Mucosa of descending colon (tissue), 3 donors: ENCODE data around the gene C18orf63. TPM values are rescaled to one million over a fixed set of nuclear protein-coding genes. Genes with fewer than 3 reads are reported as not detected.

Source experiments
- ATAC-seq: fragments of 200-7000 bp; cut with Tn5 transposase; one replicate; pipeline ENCODE4 v1.9.1; 2020; ENCODE audit warnings: mild to moderate bottlenecking, moderate library complexity
- DNase-seq, 3 donors: peaks; one replicate each; pipeline ENCODE4 v3.0.0-alpha.2; 2020
- H3K36me3 ChIP-seq: fragments of 200-600 bp; one replicate; pipeline ENCODE4 v1.8.0; 2021; ENCODE audit warnings: low read depth, mild to moderate bottlenecking
- H3K4me1 ChIP-seq: fragments of 200-600 bp; one replicate; pipeline ENCODE4 v1.8.0; 2021; ENCODE audit warnings: low read depth, mild to moderate bottlenecking
- H3K4me3 ChIP-seq: fragments of 200-600 bp; one replicate; pipeline ENCODE4 v1.8.0; 2021; ENCODE audit warnings: mild to moderate bottlenecking
- H3K9me3 ChIP-seq: fragments of 200-600 bp; one replicate; pipeline ENCODE4 v1.8.0; 2021; ENCODE audit warnings: mild to moderate bottlenecking
- intact Hi-C, 2 donors: fragments of 100-400 bp; cut with DNase I in 1 of 2; cut with micrococcal nuclease in 1 of 2; formaldehyde crosslinking; loops; one replicate each; pipeline versions ENCODE4 v1.11.0 to v1.11.1; 2022; cut with DNase I, micrococcal nuclease
- total RNA-seq, 3 donors: library from RNA; stranded (reverse); fragmentation: NEBNext Ultra II Directional in 2 of 3; extraction: Animal tissue kit (Norgen Biotek cat#: 25700) in 2 of 3; gene quantifications; one replicate each; pipeline versions ENCODE4 v1.2.1 to v1.2.4, GENCODE V29; 2021 to 2023
- TF ChIP-seq, protein P1 (sequence below): fragments of 200-600 bp; IDR thresholded peaks from one replicate; pipeline ENCODE4 v1.8.0; 2022; ENCODE audit warnings: antibody characterized with exemption, mild to moderate bottlenecking
- donor health status: DM: no; HTN: no; CAD: no; lungs with moderate emphysema.
- donor health status: DM: no; HTN: no; CAD: no.
- donor health status: DM: no; HTN: yes; CAD: no.

Gene C18orf63
- total RNA-seq, 3 donors from 2014 or later, result not detected

DNA sequence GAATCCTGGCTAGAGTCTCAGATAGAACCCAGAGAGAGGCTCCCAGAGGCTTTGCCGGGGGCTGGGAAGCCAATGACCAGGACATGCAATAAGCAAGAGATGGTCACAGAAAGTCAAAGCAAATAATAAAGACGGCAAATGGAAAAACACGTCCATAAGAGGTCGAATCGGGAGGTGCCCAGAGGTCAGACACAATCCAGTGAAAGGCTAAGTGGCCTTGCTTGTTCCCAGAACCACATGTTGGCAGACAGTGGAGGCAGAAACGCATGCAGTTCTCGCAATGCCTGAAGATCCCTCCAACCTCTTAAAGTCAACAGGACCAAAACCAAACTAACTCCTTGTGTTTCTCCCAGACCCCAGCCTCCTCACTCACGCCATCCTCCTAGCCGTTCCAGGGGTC lies 26.9 kb upstream of the C18orf63 start:
- Histone ChIP-seq H3K36me3 (peaks cover 4% of the 10 kb centered on the region), H3K9me3 (no peaks in the 10 kb centered on the region), H3K4me1 (peaks cover 10% of the 10 kb centered on the region), H3K4me3 (no peak overlapping the region)
- TF ChIP-seq, protein P1, sequence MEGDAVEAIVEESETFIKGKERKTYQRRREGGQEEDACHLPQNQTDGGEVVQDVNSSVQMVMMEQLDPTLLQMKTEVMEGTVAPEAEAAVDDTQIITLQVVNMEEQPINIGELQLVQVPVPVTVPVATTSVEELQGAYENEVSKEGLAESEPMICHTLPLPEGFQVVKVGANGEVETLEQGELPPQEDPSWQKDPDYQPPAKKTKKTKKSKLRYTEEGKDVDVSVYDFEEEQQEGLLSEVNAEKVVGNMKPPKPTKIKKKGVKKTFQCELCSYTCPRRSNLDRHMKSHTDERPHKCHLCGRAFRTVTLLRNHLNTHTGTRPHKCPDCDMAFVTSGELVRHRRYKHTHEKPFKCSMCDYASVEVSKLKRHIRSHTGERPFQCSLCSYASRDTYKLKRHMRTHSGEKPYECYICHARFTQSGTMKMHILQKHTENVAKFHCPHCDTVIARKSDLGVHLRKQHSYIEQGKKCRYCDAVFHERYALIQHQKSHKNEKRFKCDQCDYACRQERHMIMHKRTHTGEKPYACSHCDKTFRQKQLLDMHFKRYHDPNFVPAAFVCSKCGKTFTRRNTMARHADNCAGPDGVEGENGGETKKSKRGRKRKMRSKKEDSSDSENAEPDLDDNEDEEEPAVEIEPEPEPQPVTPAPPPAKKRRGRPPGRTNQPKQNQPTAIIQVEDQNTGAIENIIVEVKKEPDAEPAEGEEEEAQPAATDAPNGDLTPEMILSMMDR, result no peak
- ATAC-seq (no peak), DNase-seq (no peak)
- intact Hi-C loops, result no loop called here

DNA sequence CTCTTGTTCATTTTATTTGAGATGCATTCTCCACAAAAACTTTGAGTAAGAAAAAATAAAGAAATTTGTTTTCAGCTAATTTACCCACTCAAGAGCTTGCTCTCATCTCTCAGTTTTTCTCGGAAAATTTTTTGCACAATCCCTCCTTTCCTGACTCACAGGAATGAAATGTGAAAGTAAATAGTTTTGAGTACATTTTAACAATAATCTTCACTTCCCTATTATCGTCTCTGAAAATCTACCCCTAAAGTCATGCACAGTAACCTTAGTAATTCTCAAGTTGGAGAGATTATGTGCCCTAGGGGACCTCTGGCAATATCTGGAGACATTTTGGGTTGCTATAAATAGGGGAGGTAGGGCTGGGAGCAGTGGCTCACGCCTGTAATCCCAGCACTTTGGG lies 26.5 kb upstream of the C18orf63 start:
- ATAC-seq (no peak), DNase-seq (no peak)
- TF ChIP-seq, protein P1, result no peak
- Histone ChIP-seq H3K36me3 (peaks cover 4% of the 10 kb centered on the region), H3K9me3 (no peaks in the 10 kb centered on the region), H3K4me3 (no peak overlapping the region), H3K4me1 (peaks cover 8% of the 10 kb centered on the region)
- intact Hi-C loops, result no loop called here

DNA sequence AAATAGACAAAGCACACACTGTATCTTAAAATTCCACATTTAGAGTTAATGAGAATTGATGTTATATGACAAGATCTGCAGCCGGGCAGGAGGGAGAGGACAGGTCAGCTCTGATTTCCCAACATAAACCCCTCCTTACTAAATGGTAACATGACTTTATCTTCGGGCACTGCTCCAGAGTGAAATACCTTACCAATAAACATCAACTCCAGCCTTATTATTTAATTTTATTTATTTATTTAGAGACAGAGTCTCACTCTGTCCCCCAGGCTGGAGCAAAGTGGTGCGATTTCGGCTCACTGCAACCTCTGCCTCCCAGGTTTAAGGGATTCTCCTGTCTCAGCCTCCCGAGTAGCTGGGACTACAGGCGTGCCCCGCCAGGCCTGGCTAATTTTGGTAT lies 25.6 kb upstream of the C18orf63 start:
- no peaks in the 10 kb centered on the region for H3K9me3 ChIP-seq
- H3K4me1 ChIP-seq, result peaks cover under 1% of the 10 kb centered on the region
- no peak for DNase-seq
- ATAC-seq, result no peak
- TF ChIP-seq, protein P1, result no peak
- no peak overlapping the region for H3K4me3 ChIP-seq
- intact Hi-C loops, result no loop called here
- H3K36me3 ChIP-seq, result peaks cover 4% of the 10 kb centered on the region

DNA sequence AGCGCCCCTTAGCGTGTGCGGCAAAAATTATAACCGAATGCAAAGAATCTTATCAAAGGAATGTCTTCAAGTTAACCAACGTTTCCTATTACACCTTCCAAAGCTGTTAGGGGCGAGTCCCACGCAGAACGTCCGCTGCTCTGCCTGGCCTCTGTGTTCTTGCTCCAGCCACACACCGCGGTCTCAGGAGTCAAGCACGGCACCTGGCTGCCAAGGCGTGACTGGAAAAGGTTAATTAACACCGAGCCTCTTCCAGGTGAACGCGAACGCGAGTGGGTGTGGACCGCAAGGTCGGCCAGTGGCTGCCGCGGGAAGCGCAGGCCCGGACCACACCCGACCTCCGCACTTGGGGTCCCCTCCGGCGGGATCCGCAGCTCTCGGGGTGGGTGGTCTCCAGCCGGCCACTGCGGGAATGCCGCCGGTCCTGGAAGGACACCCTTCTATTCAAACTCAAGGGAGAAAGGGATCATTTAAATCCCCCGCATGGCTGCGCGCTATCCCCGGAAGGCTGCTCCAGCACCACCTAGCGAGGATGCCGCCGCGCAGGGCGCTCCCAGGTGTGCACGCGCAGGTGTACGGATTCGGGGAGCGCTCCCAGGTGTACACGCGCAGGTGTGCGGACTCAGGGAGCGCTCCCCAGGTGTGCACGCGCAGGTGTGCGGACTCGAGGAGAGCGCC lies 24.7 kb upstream of the C18orf63 start:
- intact Hi-C loops, result no loop called here
- ATAC-seq, result peak; percentile 81
- no peaks in the 10 kb centered on the region for H3K4me1 ChIP-seq

DNA sequence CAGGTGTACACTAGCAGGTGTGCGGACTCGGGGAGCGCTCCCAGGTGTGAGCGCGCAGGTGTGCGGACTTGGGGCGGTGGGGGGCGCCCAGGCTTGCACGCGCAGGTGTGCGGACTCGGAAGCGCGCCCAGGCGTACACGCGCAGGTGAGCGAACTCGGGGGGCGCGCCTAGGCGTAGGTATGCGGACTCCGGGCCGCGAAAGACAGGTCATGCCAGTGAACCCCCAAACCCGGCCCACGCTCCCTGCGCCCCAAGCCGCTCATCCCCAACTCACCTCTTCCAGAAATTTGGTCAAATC lies 24.2 kb upstream of the C18orf63 start:
- intact Hi-C loops, result no loop called here
- H3K36me3 ChIP-seq, result peaks cover 4% of the 10 kb centered on the region
- TF ChIP-seq, protein P1, result no peak
- DNase-seq, result peak in 1 of 3 donors; percentile 74
- H3K4me1 ChIP-seq, result no peaks in the 10 kb centered on the region
- ATAC-seq, result no peak
- H3K9me3 ChIP-seq, result no peaks in the 10 kb centered on the region
- peak overlapping the region; percentile 74 for H3K4me3 ChIP-seq

More for the DNA sequence above, 24.7 kb upstream of the C18orf63 start:
- peaks cover 4% of the 10 kb centered on the region for H3K36me3 ChIP-seq
- TF ChIP-seq, protein P1, result no peak
- peak; percentile 80 to 86 (median 82) for DNase-seq
- H3K9me3 ChIP-seq, result no peaks in the 10 kb centered on the region
- H3K4me3 ChIP-seq, result peak overlapping the region; percentile 74
